GM20000 (cell line): Measurements from ENCODE around the gene DRGX.

Experiments
- DNase-seq: peaks from one replicate; pipeline ENCODE4 v3.0.0; 2012; ENCODE audit warnings: low spot score
- TF ChIP-seq, protein P1 (sequence below): IDR thresholded peaks from 2 replicates; pipeline ENCODE4 v1.5.1; 2012; ENCODE audit warnings: mild to moderate bottlenecking, control low read depth; ENCODE audit errors: extremely low read depth, missing control alignments

Gene DRGX

GRCh38 chr10:49407552-49408137 lies 11.8 kb upstream of the DRGX start:
- DNase-seq = peak; percentile 86
- TF ChIP-seq, protein P1, sequence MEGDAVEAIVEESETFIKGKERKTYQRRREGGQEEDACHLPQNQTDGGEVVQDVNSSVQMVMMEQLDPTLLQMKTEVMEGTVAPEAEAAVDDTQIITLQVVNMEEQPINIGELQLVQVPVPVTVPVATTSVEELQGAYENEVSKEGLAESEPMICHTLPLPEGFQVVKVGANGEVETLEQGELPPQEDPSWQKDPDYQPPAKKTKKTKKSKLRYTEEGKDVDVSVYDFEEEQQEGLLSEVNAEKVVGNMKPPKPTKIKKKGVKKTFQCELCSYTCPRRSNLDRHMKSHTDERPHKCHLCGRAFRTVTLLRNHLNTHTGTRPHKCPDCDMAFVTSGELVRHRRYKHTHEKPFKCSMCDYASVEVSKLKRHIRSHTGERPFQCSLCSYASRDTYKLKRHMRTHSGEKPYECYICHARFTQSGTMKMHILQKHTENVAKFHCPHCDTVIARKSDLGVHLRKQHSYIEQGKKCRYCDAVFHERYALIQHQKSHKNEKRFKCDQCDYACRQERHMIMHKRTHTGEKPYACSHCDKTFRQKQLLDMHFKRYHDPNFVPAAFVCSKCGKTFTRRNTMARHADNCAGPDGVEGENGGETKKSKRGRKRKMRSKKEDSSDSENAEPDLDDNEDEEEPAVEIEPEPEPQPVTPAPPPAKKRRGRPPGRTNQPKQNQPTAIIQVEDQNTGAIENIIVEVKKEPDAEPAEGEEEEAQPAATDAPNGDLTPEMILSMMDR = peak; percentile 89

DNA sequence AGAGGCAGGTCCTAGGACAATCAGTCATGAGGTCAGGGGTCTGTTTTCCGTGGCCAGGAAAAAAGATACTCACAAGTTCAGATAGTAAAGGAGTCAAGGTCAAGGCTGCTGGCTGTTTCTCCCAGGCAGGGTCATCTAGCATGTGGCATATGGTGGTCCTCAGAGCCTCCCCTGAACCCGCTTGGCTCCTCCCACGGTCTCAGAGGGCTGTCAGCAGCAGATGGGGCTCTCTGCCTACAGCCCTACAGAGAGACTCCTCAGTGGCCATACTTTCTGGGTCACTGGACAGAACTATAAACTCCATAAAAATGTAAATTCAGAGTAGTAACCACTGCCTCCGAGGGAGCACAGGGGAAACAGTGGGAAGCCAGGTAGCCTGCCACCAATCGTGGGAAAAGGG lies 11.3 kb upstream of the DRGX start:
- no peak for DNase-seq

GRCh38 chr10:49404321-49404878 lies 8.5 kb upstream of the DRGX start:
- TF ChIP-seq, protein P1 = no peak
- DNase-seq = no peak

More for the DNA sequence above, 11.3 kb upstream of the DRGX start:
- TF ChIP-seq, protein P1 = no peak

GRCh38 chr10:49403363-49403762 lies 7.5 kb upstream of the DRGX start:
- TF ChIP-seq, protein P1 = no peak
- DNase-seq = no peak

DNA sequence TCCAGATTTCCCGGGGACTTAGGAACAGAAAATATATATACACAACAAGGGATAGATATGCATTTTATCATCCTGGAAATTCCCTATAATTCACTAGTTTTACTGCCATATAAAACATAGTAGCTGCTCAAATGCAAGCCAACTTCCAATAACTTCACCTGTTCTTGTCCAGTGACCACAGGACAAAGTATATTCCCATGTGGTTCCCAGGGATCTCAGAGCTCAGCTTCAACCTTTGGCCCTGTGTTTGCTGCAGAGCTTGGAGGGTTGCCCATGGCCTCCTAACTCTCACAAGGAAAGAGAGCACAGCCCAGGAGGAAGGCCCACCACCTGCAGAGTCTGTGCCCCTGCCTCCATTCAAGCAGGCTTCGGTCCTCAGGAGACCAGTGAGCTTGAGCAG lies 4.5 kb upstream of the DRGX start:
- TF ChIP-seq, protein P1 = no peak
- DNase-seq = no peak

DNA sequence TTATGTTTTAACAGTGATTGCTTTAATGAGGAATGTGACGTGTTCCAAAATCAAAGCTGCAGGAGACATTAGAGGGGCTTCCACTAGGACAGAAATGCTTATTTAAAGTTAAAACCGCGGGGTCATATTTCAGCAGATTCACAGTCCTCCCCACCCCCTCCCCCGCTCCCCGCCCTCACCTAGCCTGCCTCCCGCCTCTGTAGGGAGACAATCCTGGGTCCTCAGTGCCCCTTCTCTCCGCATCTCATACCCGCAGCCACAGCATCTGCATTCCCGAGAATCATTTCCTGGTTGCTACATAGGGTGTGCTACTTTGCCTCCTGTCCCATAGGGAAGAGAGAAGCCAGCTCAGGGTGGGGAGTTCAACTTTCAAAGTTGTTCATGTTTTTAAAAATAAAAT lies 3.1 kb upstream of the DRGX start:
- DNase-seq = no peak
- TF ChIP-seq, protein P1 = no peak

DNA sequence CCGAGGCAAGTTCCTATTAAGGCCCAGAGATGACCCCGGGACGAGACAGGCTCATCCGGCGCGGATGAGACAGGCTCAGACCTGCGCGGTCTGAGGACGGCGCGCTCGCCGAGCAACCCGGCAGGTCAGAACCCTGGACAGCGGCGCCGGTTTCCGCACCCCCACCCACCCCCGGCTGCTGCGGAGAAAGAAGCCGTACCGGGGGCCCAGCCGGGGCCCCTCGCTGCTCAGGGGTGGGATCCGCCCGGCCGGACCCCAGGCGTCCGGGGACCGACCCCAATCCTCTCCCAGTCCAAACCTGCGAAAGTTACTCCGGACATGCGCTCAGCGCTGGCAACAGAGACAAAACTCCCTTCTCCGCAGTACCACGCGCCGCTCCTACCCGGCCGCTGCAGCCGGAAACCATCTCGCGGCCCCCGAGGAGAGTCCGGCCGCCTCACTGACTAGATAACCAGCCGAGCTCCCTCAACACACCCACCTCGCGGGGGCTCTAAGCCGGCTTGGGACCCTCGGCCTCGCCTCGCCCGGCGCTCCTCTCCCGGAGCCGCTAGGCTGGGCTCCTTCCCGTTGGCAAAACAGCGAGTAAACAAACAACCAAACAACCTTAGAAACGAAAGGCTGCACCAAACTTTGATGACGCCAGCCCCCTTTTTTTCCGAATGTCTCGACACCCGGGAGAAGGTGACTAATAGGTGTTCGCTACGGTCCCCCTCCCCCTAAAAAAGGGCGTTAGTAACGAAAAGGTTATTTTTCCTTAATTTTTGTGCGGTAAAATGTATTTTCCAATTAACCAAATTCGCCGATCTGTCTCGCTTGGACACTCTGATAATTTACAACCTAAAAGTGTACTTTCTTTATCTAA lies 2.3 kb upstream of the DRGX start:
- peak; percentile 87 for DNase-seq

More for the DNA sequence above, 2.3 kb upstream of the DRGX start:
- TF ChIP-seq, protein P1 = no peak
